ENCODE results near the gene SP3. TPM values are rescaled to one million over a fixed set of nuclear protein-coding genes. Genes with fewer than 3 reads are reported as not detected.

The SP3 gene
- total RNA-seq, 1 donor from 2014 or later = 52.6 TPM

DNA sequence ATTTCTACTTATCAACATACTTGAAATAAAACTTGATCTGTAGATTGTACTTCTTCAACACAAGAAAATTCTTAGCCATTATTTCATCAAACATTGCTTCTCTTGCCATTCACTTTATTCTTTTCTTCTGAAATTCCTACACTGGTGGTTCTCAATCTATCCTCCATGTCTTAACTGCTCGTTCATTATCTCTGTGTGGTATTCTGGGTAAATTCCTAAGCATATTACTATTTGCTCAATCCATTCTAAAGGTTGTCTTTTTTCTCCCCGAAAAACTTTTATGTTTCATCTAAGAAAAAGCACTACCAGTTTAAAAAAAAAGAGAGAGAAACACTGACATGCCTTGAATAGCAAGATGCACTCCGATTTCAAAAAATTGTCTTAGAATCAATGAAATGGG is 18.0 kb downstream of the SP3 start:
- Histone ChIP-seq H3K36me3 (ENCODE audit: control insufficient read depth, insufficient read depth, low read length) (no peaks in the 10 kb centered on the region), H3K4me3 (ENCODE audit: low read depth, low read length) (no peak overlapping the region), H3K27me3 (ENCODE audit: control insufficient read depth, insufficient read depth, low read length) (no peaks in the 10 kb centered on the region)
- no peak for DNase-seq (ENCODE audit: low read depth)
- TF ChIP-seq, protein P1, sequence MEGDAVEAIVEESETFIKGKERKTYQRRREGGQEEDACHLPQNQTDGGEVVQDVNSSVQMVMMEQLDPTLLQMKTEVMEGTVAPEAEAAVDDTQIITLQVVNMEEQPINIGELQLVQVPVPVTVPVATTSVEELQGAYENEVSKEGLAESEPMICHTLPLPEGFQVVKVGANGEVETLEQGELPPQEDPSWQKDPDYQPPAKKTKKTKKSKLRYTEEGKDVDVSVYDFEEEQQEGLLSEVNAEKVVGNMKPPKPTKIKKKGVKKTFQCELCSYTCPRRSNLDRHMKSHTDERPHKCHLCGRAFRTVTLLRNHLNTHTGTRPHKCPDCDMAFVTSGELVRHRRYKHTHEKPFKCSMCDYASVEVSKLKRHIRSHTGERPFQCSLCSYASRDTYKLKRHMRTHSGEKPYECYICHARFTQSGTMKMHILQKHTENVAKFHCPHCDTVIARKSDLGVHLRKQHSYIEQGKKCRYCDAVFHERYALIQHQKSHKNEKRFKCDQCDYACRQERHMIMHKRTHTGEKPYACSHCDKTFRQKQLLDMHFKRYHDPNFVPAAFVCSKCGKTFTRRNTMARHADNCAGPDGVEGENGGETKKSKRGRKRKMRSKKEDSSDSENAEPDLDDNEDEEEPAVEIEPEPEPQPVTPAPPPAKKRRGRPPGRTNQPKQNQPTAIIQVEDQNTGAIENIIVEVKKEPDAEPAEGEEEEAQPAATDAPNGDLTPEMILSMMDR (IDR thresholded peaks at IDR 0.05; ENCODE audit: insufficient read depth, low read length, poor library complexity, severe bottlenecking) = no peak

DNA sequence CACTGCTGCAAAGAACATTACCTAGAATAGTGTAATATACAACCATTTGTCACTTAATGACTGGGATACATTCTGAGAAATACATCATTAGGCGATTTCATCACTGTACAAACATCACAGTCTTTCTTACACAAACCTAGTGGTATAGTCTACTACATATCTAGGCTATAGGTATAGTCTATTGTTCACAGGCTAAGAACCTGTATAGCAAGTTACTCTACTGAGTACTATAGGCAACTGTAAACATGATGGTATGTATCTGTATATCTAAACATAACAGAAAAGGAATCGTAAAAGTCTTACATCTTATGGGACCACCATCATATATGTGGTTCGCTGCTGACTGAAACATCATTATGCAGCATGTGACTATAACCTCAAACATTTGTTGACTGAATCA is 21.4 kb downstream of the SP3 start:
- Histone ChIP-seq H3K36me3 (ENCODE audit: control insufficient read depth, insufficient read depth, low read length) (no peaks in the 10 kb centered on the region), H3K4me3 (ENCODE audit: low read depth, low read length) (no peak overlapping the region), H3K27me3 (ENCODE audit: control insufficient read depth, insufficient read depth, low read length) (no peaks in the 10 kb centered on the region)
- DNase-seq (ENCODE audit: low read depth) = no peak
- TF ChIP-seq, protein P1 (IDR thresholded peaks at IDR 0.05; ENCODE audit: insufficient read depth, low read length, poor library complexity, severe bottlenecking) = no peak

DNA sequence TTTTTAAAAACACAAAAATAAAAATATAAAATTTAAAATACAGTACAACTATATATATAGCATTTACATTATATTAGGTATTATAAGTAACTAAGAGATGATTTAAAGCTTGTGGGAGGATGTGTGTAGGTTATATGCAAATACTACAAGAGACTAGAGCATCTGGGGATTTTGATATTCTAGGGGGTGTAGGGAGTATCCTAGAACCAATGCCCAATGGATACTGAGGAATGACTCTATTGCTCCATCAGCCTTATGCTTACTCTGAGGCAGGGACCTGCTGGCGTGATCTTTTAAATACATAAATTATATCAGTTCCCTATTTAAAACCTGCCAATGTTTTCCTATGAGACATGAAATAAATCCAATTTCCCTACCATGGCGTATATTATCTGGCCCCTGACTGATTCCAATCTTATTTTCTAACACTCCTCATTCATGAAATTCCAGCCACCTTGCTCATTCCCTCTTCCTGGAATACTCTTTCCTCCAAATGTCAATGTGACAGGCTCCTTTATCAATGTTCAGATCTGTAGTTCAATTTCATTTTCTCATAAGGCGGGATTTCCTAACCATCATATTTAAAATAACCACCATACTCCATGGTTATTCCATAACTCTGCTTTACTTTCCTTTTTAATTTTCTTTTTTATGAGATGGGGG is 22.2 kb downstream of the SP3 start:
- no peak for DNase-seq (ENCODE audit: low read depth)
- Histone ChIP-seq H3K36me3 (ENCODE audit: control insufficient read depth, insufficient read depth, low read length) (no peaks in the 10 kb centered on the region), H3K4me3 (ENCODE audit: low read depth, low read length) (no peak overlapping the region), H3K27me3 (ENCODE audit: control insufficient read depth, insufficient read depth, low read length) (no peaks in the 10 kb centered on the region)
- TF ChIP-seq, protein P1 (IDR thresholded peaks at IDR 0.05; ENCODE audit: insufficient read depth, low read length, poor library complexity, severe bottlenecking) = no peak

DNA sequence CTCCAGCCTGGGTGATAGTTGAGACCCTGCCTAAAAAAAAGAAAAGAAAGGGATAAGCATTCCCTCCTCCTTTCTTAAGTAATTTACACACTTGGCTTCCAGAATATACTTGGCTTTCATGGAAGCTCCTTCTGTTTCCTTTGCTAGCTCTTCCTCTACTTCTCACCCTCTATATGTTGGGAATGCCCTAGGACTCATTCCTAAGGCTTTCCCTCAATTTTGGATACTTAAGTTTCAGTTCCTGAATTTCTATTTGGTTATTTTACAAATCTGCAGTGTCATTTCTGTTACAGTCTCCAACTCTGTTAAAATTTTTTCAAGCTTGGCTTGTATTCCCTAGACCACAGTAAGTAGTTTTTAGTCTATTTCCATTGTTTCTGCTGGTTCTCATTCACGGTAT is 23.6 kb downstream of the SP3 start:
- DNase-seq (ENCODE audit: low read depth) = no peak
- TF ChIP-seq, protein P1 (IDR thresholded peaks at IDR 0.05; ENCODE audit: insufficient read depth, low read length, poor library complexity, severe bottlenecking) = no peak
- Histone ChIP-seq H3K4me3 (ENCODE audit: low read depth, low read length) (no peak overlapping the region), H3K36me3 (ENCODE audit: control insufficient read depth, insufficient read depth, low read length) (no peaks in the 10 kb centered on the region), H3K27me3 (ENCODE audit: control insufficient read depth, insufficient read depth, low read length) (no peaks in the 10 kb centered on the region)

DNA sequence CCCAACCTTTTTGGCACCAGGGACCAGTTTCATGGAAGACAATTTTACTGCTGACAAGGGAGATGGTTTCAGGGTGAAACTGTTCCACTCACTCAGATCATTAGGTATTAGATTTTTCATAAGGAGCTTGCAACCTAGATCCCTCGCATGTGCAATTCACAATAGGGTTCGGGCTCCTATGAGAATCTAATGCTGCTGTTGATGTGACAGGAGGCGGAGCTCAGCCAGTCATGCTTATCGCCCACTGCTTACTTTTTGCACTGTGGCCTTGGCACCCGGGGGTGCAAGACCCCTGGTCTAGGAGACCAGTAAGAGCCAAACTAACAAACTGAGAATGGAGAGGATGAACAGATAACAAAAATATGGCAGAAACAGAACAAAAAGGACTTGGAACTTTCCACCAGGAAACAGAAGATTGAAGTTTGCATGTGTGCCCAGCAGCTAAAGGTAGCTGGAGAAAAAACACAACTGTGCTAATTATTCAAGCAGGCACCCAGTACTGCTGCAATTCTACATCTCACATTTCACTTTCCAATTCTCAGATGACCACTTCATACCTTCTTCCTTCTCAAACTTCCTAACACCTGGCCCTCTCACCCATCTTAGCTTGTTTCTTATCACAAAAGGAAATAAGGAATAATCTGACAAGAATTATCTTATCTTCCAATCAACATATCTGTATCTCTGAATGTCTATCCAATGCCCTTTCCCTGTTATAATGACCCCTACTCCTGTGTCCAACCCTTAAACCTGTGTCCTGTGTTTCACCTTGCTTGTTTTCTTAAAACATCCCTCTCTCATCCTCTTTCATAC is 24.8 kb downstream of the SP3 start:
- no peak for DNase-seq (ENCODE audit: low read depth)
- TF ChIP-seq, protein P1 (IDR thresholded peaks at IDR 0.05; ENCODE audit: insufficient read depth, low read length, poor library complexity, severe bottlenecking) = no peak

More for the DNA sequence above, 24.8 kb downstream of the SP3 start:
- Histone ChIP-seq H3K4me3 (ENCODE audit: low read depth, low read length) (no peak overlapping the region), H3K36me3 (ENCODE audit: control insufficient read depth, insufficient read depth, low read length) (no peaks in the 10 kb centered on the region), H3K27me3 (ENCODE audit: control insufficient read depth, insufficient read depth, low read length) (no peaks in the 10 kb centered on the region)
